Hepatocyte (in vitro differentiated cells): ENCODE results near the gene PDPN. TPM values are rescaled to one million over a fixed set of nuclear protein-coding genes. Genes with fewer than 3 reads are reported as not detected.

ENCODE experiments used
- DNase-seq: peaks from one replicate; pipeline ENCODE4 v3.0.0-alpha.2; 2016; ENCODE audit warnings: low spot score
- H2AFZ ChIP-seq: fragments of 200-600 bp; sonication (generic); 2 replicates; pipeline ENCODE4 v1.6.0; 2016; ENCODE audit warnings: antibody characterized with exemption, mild to moderate bottlenecking
- H3K27ac ChIP-seq: fragments of 200-600 bp; sonication (generic); 2 replicates; pipeline ENCODE4 v1.5.1; 2016; ENCODE audit warnings: mild to moderate bottlenecking
- H3K27me3 ChIP-seq: fragments of 200-600 bp; sonication (generic); 2 replicates; pipeline ENCODE4 v1.6.1; 2016
- H3K36me3 ChIP-seq: fragments of 200-600 bp; sonication (generic); replicated peaks from 2 replicates; pipeline ENCODE4 v1.5.1; 2016; ENCODE audit warnings: low read depth; ENCODE audit not compliant: insufficient read depth
- H3K4me1 ChIP-seq: fragments of 200-600 bp; sonication (generic); 2 replicates; pipeline ENCODE4 v1.5.1; 2016; ENCODE audit warnings: mild to moderate bottlenecking, moderate library complexity; ENCODE audit not compliant: insufficient read depth
- H3K4me2 ChIP-seq: fragments of 200-600 bp; sonication (generic); 2 replicates; pipeline ENCODE4 v1.6.0; 2016
- H3K4me3 ChIP-seq: fragments of 200-600 bp; sonication (generic); 2 replicates; pipeline ENCODE4 v1.5.1; 2016; ENCODE audit warnings: mild to moderate bottlenecking
- H3K79me2 ChIP-seq: fragments of 200-600 bp; sonication (generic); 2 replicates; pipeline ENCODE4 v1.6.0; 2017; ENCODE audit warnings: mild to moderate bottlenecking
- H3K9me2 ChIP-seq: fragments of 200-600 bp; sonication (generic); replicated peaks from 2 replicates; pipeline ENCODE4 v1.6.0; 2017; ENCODE audit warnings: mild to moderate bottlenecking; ENCODE audit not compliant: insufficient read depth
- H3K9me3 ChIP-seq: fragments of 200-600 bp; sonication (generic); 2 replicates; pipeline ENCODE4 v1.5.1; 2016; ENCODE audit warnings: low read depth, mild to moderate bottlenecking
- H4K20me1 ChIP-seq: fragments of 200-600 bp; sonication (generic); 2 replicates; pipeline ENCODE4 v1.6.0; 2016; ENCODE audit warnings: mild to moderate bottlenecking; ENCODE audit not compliant: insufficient read depth, poor library complexity, severe bottlenecking
- CTCF ChIP-seq: fragments of 200-600 bp; sonication (generic); IDR thresholded peaks from 2 replicates; pipeline ENCODE4 v1.5.1; 2016; ENCODE audit warnings: antibody characterized with exemption, mild to moderate bottlenecking; ENCODE audit not compliant: poor library complexity
- EZH2 ChIP-seq: fragments of 200-600 bp; sonication (generic); IDR thresholded peaks from 2 replicates; pipeline ENCODE4 v1.6.1; 2016; ENCODE audit warnings: antibody characterized with exemption, mild to moderate bottlenecking, borderline replicate concordance
- EZH2phosphoT487 ChIP-seq: fragments of 200-600 bp; sonication (generic); IDR thresholded peaks from one replicate; pipeline ENCODE4 v1.6.1; 2018; ENCODE audit warnings: antibody characterized with exemption, mild to moderate bottlenecking, low read depth, moderate library complexity; ENCODE audit not compliant: unreplicated experiment, severe bottlenecking
- WGBS: methylation state at CpG from one replicate; pipeline ENCODE4 v1.1.6; 2016; ENCODE audit warnings: low lambda C conversion rate; ENCODE audit errors: missing lambda C conversion rate; 5-methylcytosine and 5-hydroxymethylcytosine counted together
- polyA plus RNA-seq: library from polyadenylated mRNA; unstranded; fragments of >200 nt; fragmentation: Nextera tagmentation; extraction: Ambion mirVana; gene quantifications from 2 replicates; pipeline ENCODE4 v1.2.1, GENCODE V29; 2016
- total RNA-seq: library from RNA; depleted of rRNA; stranded (reverse); fragments of >200 nt; gene quantifications from 2 replicates; pipeline ENCODE4 v1.2.3, GENCODE V29; 2014

Gene PDPN
- total and polyA plus RNA-seq, 2 experiments from 2014 or later, result 305 to 478 TPM

GRCh38 chr1:13620825-13621224 lies 37.2 kb downstream of the PDPN start:
- no peaks in the 10 kb centered on the region for H3K27me3 ChIP-seq
- no peak overlapping the region for H3K4me2 ChIP-seq
- peak overlapping the region; percentile 71 for H3K27ac ChIP-seq
- no peaks in the 10 kb centered on the region for H3K36me3 ChIP-seq
- WGBS, result 86% methylated on average over 5 of the region's 5 CpGs
- H3K9me2 ChIP-seq, result no peaks in the 10 kb centered on the region
- no peak overlapping the region for H2AFZ ChIP-seq
- no peak overlapping the region for H3K4me3 ChIP-seq
- H3K9me3 ChIP-seq, result no peaks in the 10 kb centered on the region
- H4K20me1 ChIP-seq, result no peaks in the 10 kb centered on the region
- no peak for TF ChIP-seq EZH2phosphoT487
- H3K79me2 ChIP-seq, result no peaks in the 10 kb centered on the region
- no peak for DNase-seq
- peaks cover 15% of the 10 kb centered on the region for H3K4me1 ChIP-seq

GRCh38 chr1:13622446-13622845 lies 38.8 kb downstream of the PDPN start:
- WGBS, result over 99% methylated on average over 4 of the region's 4 CpGs
- Histone ChIP-seq H4K20me1 (no peaks in the 10 kb centered on the region), H3K4me1 (peaks cover 6% of the 10 kb centered on the region), H2AFZ (no peak overlapping the region), H3K9me2 (no peaks in the 10 kb centered on the region), H3K36me3 (no peaks in the 10 kb centered on the region), H3K4me2 (no peak overlapping the region), H3K79me2 (no peaks in the 10 kb centered on the region), H3K9me3 (no peaks in the 10 kb centered on the region), H3K27me3 (no peaks in the 10 kb centered on the region), H3K27ac (no peak overlapping the region), H3K4me3 (no peak overlapping the region)
- DNase-seq, result no peak
- no peak for TF ChIP-seq EZH2phosphoT487
- TF ChIP-seq EZH2, result no peak
- TF ChIP-seq CTCF, result no peak

GRCh38 chr1:13623021-13623637 lies 39.5 kb downstream of the PDPN start:
- no peaks in the 10 kb centered on the region for H4K20me1 ChIP-seq
- H2AFZ ChIP-seq, result no peak overlapping the region
- H3K27me3 ChIP-seq, result no peaks in the 10 kb centered on the region
- H3K9me2 ChIP-seq, result no peaks in the 10 kb centered on the region
- 93% methylated on average over 9 of the region's 9 CpGs for WGBS
- no peaks in the 10 kb centered on the region for H3K79me2 ChIP-seq
- no peak for TF ChIP-seq CTCF
- TF ChIP-seq EZH2, result no peak
- no peak for TF ChIP-seq EZH2phosphoT487
- H3K4me2 ChIP-seq, result no peak overlapping the region
- DNase-seq, result no peak
- H3K9me3 ChIP-seq, result no peaks in the 10 kb centered on the region
- peaks cover 6% of the 10 kb centered on the region for H3K4me1 ChIP-seq
- H3K36me3 ChIP-seq, result no peaks in the 10 kb centered on the region
- no peak overlapping the region for H3K4me3 ChIP-seq
- no peak overlapping the region for H3K27ac ChIP-seq

GRCh38 chr1:13624526-13624925 lies 40.9 kb downstream of the PDPN start:
- no peak for TF ChIP-seq EZH2phosphoT487
- no peak for TF ChIP-seq CTCF
- no peak for TF ChIP-seq EZH2
- no peaks in the 10 kb centered on the region for H3K9me2 ChIP-seq
- H3K4me2 ChIP-seq, result no peak overlapping the region
- H4K20me1 ChIP-seq, result no peaks in the 10 kb centered on the region
- WGBS, result 95% methylated on average over 6 of the region's 6 CpGs
- no peak for DNase-seq
- no peaks in the 10 kb centered on the region for H3K36me3 ChIP-seq
- H3K4me3 ChIP-seq, result no peak overlapping the region
- no peak overlapping the region for H2AFZ ChIP-seq
- no peaks in the 10 kb centered on the region for H3K27me3 ChIP-seq
- no peaks in the 10 kb centered on the region for H3K79me2 ChIP-seq
- no peaks in the 10 kb centered on the region for H3K9me3 ChIP-seq
- no peak overlapping the region for H3K27ac ChIP-seq
- H3K4me1 ChIP-seq, result no peaks in the 10 kb centered on the region
